MV-4-11 (cell line): ENCODE data around the gene SOX12.
"Not testable (repeated sequence)": the region's sequence is repeated elsewhere in the genome, so short reads cannot be mapped to it uniquely, and the experiment has no call there.

Experiments
- DNase-seq: peaks from one replicate; lab custom pipeline; 2025; lab: John Stamatoyannopoulos, UW

Gene SOX12

DNA sequence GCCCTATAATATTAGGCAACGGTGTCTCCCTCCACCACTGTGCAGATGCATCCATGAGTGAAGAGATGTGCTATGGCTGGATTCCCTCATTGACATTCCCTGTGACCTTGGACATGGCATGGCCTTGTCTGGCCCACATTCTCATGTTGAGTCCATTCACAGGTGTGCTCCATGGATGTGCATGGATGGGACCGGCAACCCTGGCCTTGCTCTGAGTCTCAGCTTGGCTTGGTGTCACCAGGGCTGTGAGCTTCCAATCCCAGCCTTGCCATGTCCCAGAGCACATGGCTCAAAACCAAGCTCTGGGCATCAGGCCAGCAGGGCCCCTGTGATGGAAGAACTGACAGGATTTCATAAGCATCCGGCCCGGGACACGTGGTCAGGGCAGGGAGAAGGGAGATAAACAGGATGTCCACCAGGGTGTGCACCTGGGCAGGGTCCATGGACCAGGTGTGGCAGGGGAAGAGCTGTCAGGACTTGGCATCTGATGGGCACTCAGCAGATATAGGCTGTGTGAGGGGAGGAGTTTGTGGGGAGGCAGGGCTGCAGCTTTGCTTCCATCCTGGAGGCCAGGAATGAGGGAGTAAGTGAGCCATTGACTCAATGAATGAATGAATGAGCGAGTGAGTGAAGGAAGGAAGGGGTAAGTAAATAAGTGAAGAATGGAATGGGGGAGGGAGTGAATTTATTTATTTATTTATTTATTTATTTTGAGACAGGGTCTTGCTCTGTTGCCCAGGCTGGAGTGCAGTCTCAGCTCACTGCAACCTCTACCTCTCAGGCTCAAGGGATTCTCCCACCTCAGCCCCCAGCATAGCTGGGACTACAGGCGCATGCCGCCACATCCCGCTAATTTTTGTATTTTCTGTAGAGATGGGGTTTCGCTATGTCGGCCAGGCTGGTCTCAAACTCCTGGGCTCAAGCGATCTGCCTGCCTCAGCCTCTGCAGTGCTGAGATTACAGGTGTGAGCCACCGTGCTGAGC, 37.2 kb downstream of the SOX12 start:
- peak; percentile 92 for DNase-seq

DNA sequence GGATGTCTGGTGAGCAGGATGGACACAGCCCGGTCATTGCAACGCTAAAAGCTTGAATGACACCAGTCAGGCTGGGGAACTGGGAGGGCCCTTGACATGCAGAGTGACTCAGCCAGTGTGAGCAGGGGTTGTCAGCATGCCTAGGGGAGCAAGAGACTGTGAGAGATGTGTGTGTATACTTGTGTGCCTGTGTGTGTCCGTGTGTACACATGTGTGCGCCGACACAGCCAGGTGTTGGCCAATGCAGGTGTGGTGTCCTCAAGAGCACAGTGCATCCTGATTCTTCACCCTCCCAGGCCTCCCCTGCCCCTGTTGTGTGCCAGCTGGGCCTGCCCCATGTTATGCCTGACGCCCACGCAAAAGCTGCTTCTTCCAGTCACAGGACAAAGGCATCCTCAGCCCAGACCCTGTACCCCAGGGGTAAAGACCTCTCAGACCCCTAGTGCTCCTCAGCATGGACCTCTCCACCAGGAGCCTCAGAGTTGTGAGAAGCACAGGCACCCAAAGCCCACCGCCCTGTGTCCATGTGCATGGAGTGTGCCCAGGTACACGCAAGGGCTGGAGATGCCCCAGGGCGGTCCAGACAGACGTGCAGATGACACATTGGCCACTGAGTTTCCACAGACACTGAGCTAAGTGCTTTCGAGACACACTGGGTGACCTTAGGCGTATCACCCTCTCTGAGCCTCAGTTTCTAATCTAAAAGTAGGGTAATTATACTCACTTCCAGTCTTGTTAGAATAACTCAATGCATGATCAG, 38.1 kb downstream of the SOX12 start:
- no peak for DNase-seq

- no peak for DNase-seq
Observed at GRCh38 chr20:364905-365794, 39.8 kb downstream of the SOX12 start.

DNA sequence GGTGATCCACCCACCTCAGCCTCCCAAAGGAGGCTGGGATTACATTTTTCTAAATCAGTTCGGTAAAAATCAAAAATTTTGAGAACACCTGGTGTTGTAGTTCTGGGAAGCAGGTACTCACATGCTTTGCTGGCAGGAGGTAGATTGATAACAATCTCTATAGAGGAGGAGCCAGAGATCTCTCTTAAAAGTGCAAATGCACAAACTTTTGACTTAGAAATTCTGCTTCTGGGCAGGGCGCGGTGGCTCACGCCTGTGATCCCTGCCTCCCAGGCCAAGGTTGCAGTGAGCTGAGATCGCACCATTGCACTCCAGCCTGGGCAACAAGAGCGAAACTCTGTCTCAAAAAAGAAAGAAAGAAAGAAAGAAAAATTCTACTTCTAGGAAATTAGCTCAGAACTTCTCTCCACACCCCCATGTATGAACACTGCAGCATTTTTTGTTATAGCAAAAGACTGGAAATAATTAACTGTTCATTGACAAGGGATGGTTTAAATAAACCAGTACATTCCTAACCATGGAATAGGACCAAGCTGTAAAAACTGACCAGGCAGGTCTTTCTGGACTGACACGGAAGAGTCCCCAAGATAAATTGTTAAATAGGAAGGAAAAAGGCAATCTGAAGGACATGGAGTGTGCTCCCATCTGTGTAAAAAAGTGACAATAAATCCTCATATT, 40.8 kb downstream of the SOX12 start:
- no peak for DNase-seq

DNA sequence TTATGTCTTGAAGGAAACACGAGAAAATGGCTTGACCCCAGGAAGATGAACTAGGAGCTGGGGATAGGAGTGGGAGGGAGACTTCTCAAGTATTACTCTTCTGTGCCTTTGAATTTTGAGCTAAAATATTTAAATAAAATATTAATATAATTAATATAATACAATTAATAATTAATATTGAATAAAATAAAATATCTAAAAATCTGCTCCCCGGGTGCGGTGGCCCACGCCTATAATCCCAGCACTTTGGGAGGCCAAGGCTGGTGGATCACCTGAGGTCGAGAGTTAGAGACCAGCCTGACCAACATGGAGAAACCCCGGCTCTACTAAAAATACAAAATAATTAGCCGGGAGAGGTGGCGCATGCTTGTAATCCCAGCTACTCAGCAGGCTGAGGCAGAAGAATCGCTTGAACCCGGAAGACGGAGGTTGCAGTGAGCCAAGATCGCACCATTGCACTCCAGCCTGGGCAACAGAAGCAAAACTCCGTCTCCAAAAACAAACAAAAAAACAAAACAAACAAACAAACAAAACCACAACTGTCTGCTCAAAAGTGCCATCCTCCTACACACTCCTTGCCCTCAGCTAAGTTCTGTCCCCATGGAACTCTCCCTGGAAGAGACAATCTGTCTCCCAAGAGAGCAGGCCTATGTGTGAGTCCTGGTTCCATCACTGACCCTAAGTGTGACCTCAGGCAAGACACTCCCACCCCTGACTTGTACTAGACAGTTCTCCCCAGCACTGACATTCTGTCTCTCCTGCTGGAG, 41.5 kb downstream of the SOX12 start:
- DNase-seq = no peak

DNA sequence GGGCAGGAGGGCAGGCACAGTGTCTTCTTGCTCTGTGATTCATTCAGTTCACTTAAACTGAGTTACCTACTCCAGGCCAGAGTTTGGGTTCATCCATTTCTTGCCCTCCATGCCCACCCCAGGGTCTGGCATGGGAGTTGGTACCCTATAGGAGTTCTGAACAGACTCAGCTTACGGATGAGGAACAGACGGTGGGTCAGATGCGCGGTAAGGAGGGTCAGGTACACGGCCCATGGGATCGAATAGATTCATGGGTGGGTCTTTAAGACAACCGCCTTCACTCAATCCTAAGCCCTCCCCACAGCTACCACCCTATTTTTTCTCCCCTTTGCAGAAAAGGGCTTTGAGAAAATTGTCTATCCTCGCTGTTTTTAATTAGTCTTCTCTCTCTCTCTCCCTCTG, 42.1 kb downstream of the SOX12 start:
- no peak for DNase-seq

DNA sequence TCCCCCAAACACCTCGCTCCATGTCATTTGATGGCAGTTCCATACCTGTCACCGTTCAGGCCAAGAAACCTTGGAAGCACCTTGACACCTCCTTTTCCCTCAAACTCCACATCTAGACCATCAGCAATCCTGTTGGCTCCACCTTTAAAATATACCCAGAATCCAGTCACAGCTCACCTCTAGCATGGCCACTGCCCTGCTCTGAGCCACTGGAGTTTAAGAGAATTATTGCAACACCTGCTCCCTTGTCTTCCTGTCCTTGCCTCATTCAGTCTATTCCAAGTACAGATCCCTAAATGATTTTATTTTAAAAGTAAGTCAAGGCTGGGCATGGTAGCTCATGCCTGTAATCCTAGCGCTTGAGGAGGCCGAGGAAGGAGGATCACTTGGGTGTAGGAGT, 43.6 kb downstream of the SOX12 start:
- no peak for DNase-seq

- no peak for DNase-seq
Observed at GRCh38 chr20:370151-370600, 44.8 kb downstream of the SOX12 start.

GRCh38 chr20:370977-371754, 45.8 kb downstream of the SOX12 start:
- no peak for DNase-seq

GRCh38 chr20:371755-372542, 46.6 kb downstream of the SOX12 start:
- DNase-seq = peak; percentile 93

DNA sequence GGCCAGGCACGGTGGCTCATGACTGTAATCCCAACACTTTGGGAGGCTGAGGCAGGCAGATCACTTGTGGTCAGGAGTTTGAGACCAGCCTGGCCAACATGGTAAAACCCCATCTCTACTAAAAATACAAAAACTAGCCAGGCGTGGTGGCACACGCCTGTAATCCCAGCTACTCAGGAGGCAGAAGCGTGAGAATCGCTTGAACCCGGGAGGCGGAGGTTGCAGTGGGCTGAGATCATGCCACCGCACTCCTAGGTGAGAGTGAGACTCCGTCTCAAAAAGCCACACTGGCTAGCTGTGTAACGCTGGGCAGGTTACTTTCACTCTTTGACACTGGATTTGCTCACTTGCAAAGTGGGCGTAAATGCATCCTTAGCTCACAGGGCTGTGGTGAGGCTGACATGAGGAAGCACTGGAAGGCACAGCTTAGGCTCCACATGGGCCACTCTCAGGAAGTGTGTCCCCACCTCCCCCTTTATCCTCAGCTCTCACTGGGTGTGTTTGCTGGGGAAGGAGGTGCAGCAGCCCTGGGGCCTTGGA, 47.3 kb downstream of the SOX12 start:
- DNase-seq = peak; percentile 78

DNA sequence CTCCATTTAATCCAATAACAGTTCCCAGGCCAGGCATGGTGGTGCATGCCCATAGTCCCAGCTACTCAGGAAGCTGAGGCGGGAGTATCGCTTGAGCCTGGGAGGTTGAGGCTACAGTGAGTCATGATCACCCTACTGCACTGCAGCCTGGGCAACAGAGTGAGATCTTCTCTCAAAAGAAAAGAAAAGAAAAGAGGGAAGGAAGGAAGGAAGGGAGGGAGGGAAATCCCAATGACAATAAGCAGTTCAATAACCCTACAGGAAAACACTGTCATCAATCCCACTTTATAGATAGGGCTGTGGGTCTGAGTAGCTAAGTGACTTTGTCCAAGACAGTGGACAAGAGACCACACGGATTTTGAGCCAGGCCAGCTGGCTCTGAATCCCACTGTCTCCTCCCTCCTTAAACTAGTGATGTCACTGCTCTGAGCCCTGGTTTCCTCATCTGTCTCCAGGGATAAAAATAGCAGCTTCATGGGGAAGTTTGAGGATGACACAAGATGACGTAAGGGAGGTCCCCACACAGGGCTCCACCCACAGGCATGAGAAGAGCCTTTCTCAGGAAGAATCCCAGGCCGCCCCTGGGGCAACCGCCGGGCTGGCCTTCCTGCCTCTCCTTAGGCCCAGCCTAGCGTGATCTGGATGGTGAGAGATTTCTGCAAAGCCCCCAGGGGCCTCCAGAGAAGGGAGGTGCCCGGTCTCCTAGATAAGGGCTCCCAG, 48.0 kb downstream of the SOX12 start:
- peak; percentile 89 for DNase-seq

DNA sequence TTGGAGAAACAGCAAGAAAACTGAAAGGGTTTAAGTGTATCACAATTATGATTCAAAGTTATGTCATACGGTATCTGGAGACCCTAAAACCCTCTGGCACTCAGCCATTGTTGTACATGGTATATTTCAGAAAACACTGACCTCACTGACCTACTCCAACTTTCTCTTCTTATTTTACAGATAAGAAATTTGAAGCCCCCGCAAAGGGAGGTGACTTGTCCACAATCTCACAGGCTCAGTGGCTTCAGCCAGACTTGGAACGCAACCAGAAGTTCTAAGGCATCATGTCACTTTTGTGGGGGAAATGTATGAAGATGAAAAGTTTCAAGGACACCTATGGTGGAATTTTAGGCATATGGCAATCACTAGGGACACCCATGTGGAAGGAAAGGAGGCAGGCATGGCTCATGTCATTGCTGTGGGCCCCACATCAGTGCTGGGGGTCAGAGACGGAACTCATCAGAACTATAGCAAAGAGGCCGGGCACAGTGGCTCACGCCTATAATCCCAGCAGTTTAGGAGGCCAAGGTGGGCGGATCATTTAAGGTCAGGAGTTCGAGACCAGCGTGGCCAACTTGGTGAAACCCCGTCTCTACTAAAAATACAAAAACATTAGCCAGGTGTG, 50.0 kb downstream of the SOX12 start:
- DNase-seq = no peak

DNA sequence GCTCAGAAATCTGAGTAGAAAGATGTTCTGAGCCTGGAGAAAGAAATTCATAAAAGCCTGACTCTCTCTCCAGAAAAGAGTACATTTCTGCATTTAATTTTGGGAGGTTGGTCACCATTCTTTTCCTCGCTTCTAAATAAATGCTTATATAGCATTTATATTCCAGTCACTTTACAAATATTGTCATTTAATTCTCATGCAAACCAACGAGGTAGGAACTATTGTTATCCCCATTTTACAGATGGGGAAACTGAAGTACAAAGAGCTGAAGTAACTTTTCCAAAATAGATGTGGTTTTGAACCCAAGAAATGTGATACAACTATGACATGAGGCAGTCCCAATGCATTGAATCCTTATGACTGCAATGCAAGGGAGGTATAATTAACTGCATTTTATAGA, 50.7 kb downstream of the SOX12 start:
- DNase-seq = no peak

GRCh38 chr20:376750-377149, 51.4 kb downstream of the SOX12 start:
- DNase-seq = peak; percentile 98

- DNase-seq = not testable (repeated sequence)
Observed at GRCh38 chr20:377578-377977, 52.2 kb downstream of the SOX12 start.

DNA sequence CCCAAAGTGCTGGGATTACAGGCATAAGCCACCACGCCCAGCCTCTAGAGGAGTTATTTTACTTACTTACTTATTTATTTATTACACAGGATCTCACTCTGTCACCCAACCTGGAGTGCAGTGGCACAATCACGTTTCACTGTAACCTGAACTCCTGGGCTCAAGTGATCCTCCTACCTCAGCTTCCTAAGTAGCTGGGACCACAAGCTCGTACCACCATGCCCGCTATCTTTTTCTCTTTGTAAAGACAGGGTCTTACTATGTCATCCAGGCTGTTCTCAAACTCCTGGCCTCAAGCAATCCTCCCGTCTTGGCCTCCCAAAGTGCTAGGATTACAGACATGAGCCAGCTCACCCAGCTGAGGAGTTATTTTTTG, 53.6 kb downstream of the SOX12 start:
- DNase-seq = no peak
